ENCODE measurements around the gene SERPINB1. TPM values are rescaled to one million over a fixed set of nuclear protein-coding genes. Genes with fewer than 3 reads are reported as not detected.

Gene SERPINB1
- total and polyA plus RNA-seq, 9 of the 15 experiments (the other 6 are each of a cell fraction or from before 2014, with no cell fraction given) = 33.9 to 108 (median 63.8) TPM

GRCh38 chr6:2857185-2857579 lies 15.5 kb upstream of the SERPINB1 start (continued):
- TF ChIP-seq CEBPZ (IDR thresholded peaks at IDR 0.05; ENCODE audit: borderline replicate concordance, low read depth, low read length) (no peak), PYGO2 (tag; IDR thresholded peaks at IDR 0.05) (no peak), ESRRA (IDR thresholded peaks at IDR 0.05; ENCODE audit: borderline replicate concordance, low read depth) (no peak), BMI1 (IDR thresholded peaks at IDR 0.05; ENCODE audit: low read length) (no peak), ARID2 (IDR thresholded peaks at IDR 0.05) (no peak), DMBX1 (CRISPR knock-in tag; IDR thresholded peaks at IDR 0.05; ENCODE audit: borderline replicate concordance) (0 out of 2 replicates have a peak, but pooled peaks have one; percentile 9), EHMT2 (IDR thresholded peaks at IDR 0.05) (no peak), RB1 (IDR thresholded peaks at IDR 0.05; ENCODE audit: low read depth) (no peak), MEIS2 (IDR thresholded peaks at IDR 0.05; ENCODE audit: partially characterized antibody) (no peak), ELF4 (CRISPR knock-in tag; IDR thresholded peaks at IDR 0.05) (0 out of 2 replicates have a peak, but pooled peaks have one; percentile 37), THRAP3 (IDR thresholded peaks at IDR 0.05; ENCODE audit: borderline replicate concordance) (no peak), HDAC1 (IDR thresholded peaks at IDR 0.05) (peak in 1 of 2 experiments; percentile 14; a peak in 1 of 4 replicates), XRCC5 (IDR thresholded peaks at IDR 0.05; ENCODE audit: low read depth, low read length) (no peak), BACH1 (tag; IDR thresholded peaks at IDR 0.05) (0 out of 2 replicates have a peak, but pooled peaks have one; percentile 44), ZNF324 (CRISPR knock-in tag; IDR thresholded peaks at IDR 0.05) (no peak), YY1 (IDR thresholded peaks at IDR 0.05; ENCODE audit: borderline replicate concordance in 1 of 3, control insufficient read depth in 1 of 3, extremely low read depth in 1 of 3, insufficient read depth in 3 of 3, insufficient read length in 1 of 3, insufficient replicate concordance in 2 of 3, low read depth in 1 of 3, low read length in 2 of 3) (peak in 1 of 3 experiments; percentile 9), POLR2G (IDR thresholded peaks at IDR 0.05; ENCODE audit: low read depth, low read length) (no peak), ZKSCAN1 (IDR thresholded peaks at IDR 0.05; ENCODE audit: low read depth, low read length) (no peak), ATF2 (CRISPR knock-in tag; IDR thresholded peaks at IDR 0.05) (no peak), ZNF217 (CRISPR knock-in tag; IDR thresholded peaks at IDR 0.05) (no peak), RBM39 (optimal IDR thresholded peaks at IDR 0.05; ENCODE audit: low read depth, low read length) (no peak)
- TF ChIP-seq, protein P1, sequence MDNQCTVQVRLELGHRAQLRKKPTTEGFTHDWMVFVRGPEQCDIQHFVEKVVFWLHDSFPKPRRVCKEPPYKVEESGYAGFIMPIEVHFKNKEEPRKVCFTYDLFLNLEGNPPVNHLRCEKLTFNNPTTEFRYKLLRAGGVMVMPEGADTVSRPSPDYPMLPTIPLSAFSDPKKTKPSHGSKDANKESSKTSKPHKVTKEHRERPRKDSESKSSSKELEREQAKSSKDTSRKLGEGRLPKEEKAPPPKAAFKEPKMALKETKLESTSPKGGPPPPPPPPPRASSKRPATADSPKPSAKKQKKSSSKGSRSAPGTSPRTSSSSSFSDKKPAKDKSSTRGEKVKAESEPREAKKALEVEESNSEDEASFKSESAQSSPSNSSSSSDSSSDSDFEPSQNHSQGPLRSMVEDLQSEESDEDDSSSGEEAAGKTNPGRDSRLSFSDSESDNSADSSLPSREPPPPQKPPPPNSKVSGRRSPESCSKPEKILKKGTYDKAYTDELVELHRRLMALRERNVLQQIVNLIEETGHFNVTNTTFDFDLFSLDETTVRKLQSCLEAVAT (IDR thresholded peaks at IDR 0.05) = no peak
- TF ChIP-seq, protein P2, sequence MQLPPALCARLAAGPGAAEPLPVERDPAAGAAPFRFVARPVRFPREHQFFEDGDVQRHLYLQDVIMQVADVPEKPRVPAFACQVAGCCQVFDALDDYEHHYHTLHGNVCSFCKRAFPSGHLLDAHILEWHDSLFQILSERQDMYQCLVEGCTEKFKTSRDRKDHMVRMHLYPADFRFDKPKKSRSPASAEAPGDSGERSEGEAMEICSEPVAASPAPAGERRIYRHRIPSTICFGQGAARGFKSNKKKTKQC (CRISPR knock-in tag; IDR thresholded peaks at IDR 0.05) = no peak
